Neuronal stem cell (in vitro differentiated cells): Measurements from ENCODE around the gene HLX.
A peak's percentile ranks its signal among the peaks of the same experiment; 100 is the strongest.

Experiments
- DNase-seq: peaks from one replicate; pipeline ENCODE4 v3.0.0-alpha.2; 2013; ENCODE audit warnings: low spot score
- H2AFZ ChIP-seq: one replicate; pipeline ENCODE4 v1.6.1; 2013; ENCODE audit warnings: mild to moderate bottlenecking, low read length, inconsistent platforms
- H2AK5ac ChIP-seq: 2 replicates; pipeline ENCODE4 v1.6.1; 2013; ENCODE audit warnings: low read depth, mild to moderate bottlenecking, inconsistent platforms, low read length, moderate library complexity, mixed read lengths
- H2BK120ac ChIP-seq: 2 replicates; pipeline ENCODE4 v1.6.1; 2013; ENCODE audit warnings: low read depth, mild to moderate bottlenecking, inconsistent platforms, low read length, moderate library complexity, mixed read lengths
- H2BK12ac ChIP-seq: one replicate; pipeline ENCODE4 v1.6.1; 2013; ENCODE audit warnings: low read length, inconsistent platforms
- H2BK15ac ChIP-seq: 2 replicates; pipeline ENCODE4 v1.6.1; 2013; ENCODE audit warnings: mild to moderate bottlenecking, low read length, inconsistent platforms, mixed read lengths
- H2BK5ac ChIP-seq: one replicate; pipeline ENCODE4 v1.6.1; 2013; ENCODE audit warnings: inconsistent platforms, mild to moderate bottlenecking, low read length, moderate library complexity
- H3K14ac ChIP-seq: one replicate; pipeline ENCODE4 v1.6.1; 2013; ENCODE audit warnings: low read length, inconsistent platforms
- H3K18ac ChIP-seq: 2 replicates; pipeline ENCODE4 v1.6.1; 2013; ENCODE audit warnings: low read length, inconsistent platforms
- H3K23ac ChIP-seq: 2 replicates; pipeline ENCODE4 v1.6.1; 2013; ENCODE audit warnings: low read depth, mild to moderate bottlenecking, mixed read lengths, low read length, inconsistent platforms; ENCODE audit not compliant: poor library complexity
- H3K27ac ChIP-seq: replicated peaks from 3 replicates; pipeline ENCODE4 v1.5.1; 2013; ENCODE audit warnings: low read length, inconsistent platforms
- H3K27me3 ChIP-seq, 3 experiments: 2 replicates each; pipeline ENCODE4 v1.6.1; 2013; ENCODE audit warnings: low read length in 3 of 3, mild to moderate bottlenecking in 2 of 3, inconsistent platforms in 1 of 3, low read depth in 1 of 3, mixed read lengths in 1 of 3, moderate library complexity in 1 of 3; ENCODE audit not compliant: control insufficient read depth in 3 of 3, insufficient read depth in 3 of 3
- H3K36me3 ChIP-seq, 2 donors: replicated peaks in 1 of 2; 2 replicates each; pipeline ENCODE4 v1.6.1; 2013; ENCODE audit warnings: low read length in 2 of 2; ENCODE audit not compliant: control insufficient read depth in 2 of 2, insufficient read depth in 2 of 2
- H3K4ac ChIP-seq: 2 replicates; pipeline ENCODE4 v1.6.1; 2013; ENCODE audit warnings: inconsistent platforms, mild to moderate bottlenecking, low read length, moderate library complexity
- H3K4me1 ChIP-seq, 2 donors: 1 replicate in 1 of 2; 2 replicates in 1 of 2; pipeline ENCODE4 v1.6.1; 2013; ENCODE audit warnings: low read length in 2 of 2, low read depth in 1 of 2; ENCODE audit not compliant: control insufficient read depth in 2 of 2, insufficient read depth in 1 of 2
- H3K4me2 ChIP-seq: one replicate; pipeline ENCODE4 v1.6.1; 2013; ENCODE audit warnings: mild to moderate bottlenecking, low read length, inconsistent platforms; ENCODE audit not compliant: insufficient read depth, poor library complexity, severe bottlenecking
- H3K4me3 ChIP-seq, 2 donors: 2 replicates each; pipeline ENCODE4 v1.5.1; 2013; ENCODE audit warnings: low read length in 2 of 2, mild to moderate bottlenecking in 2 of 2, inconsistent platforms in 1 of 2, moderate library complexity in 1 of 2
- H3K79me1 ChIP-seq: one replicate; pipeline ENCODE4 v1.6.1; 2013; ENCODE audit warnings: low read depth, mild to moderate bottlenecking, inconsistent platforms, low read length, moderate library complexity
- H3K9ac ChIP-seq: one replicate; pipeline ENCODE4 v1.6.1; 2013; ENCODE audit warnings: mild to moderate bottlenecking, low read depth, low read length, inconsistent platforms; ENCODE audit not compliant: poor library complexity
- H3K9me3 ChIP-seq, 2 donors: replicated peaks in 1 of 2; 2 replicates each; pipeline versions ENCODE3 to v1.6.1; 2013; ENCODE audit warnings: low read length in 2 of 2, mild to moderate bottlenecking in 2 of 2, inconsistent platforms in 1 of 2, low read depth in 1 of 2, mixed read lengths in 1 of 2, moderate library complexity in 1 of 2; ENCODE audit not compliant: control insufficient read depth in 2 of 2, insufficient read depth in 1 of 2
- H4K8ac ChIP-seq: one replicate; pipeline ENCODE4 v1.6.1; 2013; ENCODE audit warnings: low read depth, mild to moderate bottlenecking, inconsistent platforms, low read length, moderate library complexity
- H4K91ac ChIP-seq: one replicate; pipeline ENCODE4 v1.6.1; 2013; ENCODE audit warnings: low read length, low read depth, mild to moderate bottlenecking, inconsistent platforms; ENCODE audit not compliant: poor library complexity
- WGBS, 2 donors: extraction: QIAGEN DNeasy Blood & Tissue Kit; methylation state at CpG; one replicate each; pipeline ENCODE4 v1.1.7; 2013; ENCODE audit warnings: missing lambda C conversion rate in 2 of 2, mixed read lengths in 1 of 2; ENCODE audit not compliant: insufficient read length in 2 of 2, insufficient replicate concordance in 1 of 2; ENCODE audit errors: extremely low coverage in 2 of 2; 5-methylcytosine and 5-hydroxymethylcytosine counted together

HLX gene

GRCh38 chr1:220876511-220877376 is 2.5 kb upstream of the HLX start:
- Histone ChIP-seq H3K4me2 (peak overlapping the region; percentile 89), H2BK12ac (no peak overlapping the region), H3K9ac (no peak overlapping the region), H3K14ac (no peak overlapping the region), H3K79me1 (no peaks in the 10 kb centered on the region), H3K27me3 (peaks cover 37 to 81% (median 71%) of the 10 kb centered on the region in 3 experiments), H2AK5ac (no peak overlapping the region), H4K91ac (no peak overlapping the region), H3K36me3 (no peaks in the 10 kb centered on the region), H3K18ac (peak overlapping the region; percentile 86), H4K8ac (no peak overlapping the region), H3K27ac (no peak overlapping the region), H3K23ac (no peak overlapping the region), H3K4ac (no peak overlapping the region), H2BK15ac (no peak overlapping the region), H2AFZ (peak overlapping the region; percentile 92), H3K4me3 (peak overlapping the region; percentile 16 to 22), H2BK120ac (no peak overlapping the region), H3K4me1 (peaks cover 4 to 8% of the 10 kb centered on the region in 2 donors), H3K9me3 (peaks cover 0 to 3% of the 10 kb centered on the region in 2 donors), H2BK5ac (no peak overlapping the region)
- DNase-seq, result no peak
- no CpG with 5 or more reads among the region's 54 CpGs for WGBS, 2 donors

- Histone ChIP-seq H3K14ac (no peak overlapping the region), H3K4me1 (peaks cover 4 to 8% of the 10 kb centered on the region in 2 donors), H3K23ac (no peak overlapping the region), H3K4me3 (peak overlapping the region; percentile 16 to 22), H3K79me1 (no peaks in the 10 kb centered on the region), H2BK120ac (no peak overlapping the region), H4K91ac (no peak overlapping the region), H2BK5ac (no peak overlapping the region), H2BK12ac (no peak overlapping the region), H2AK5ac (no peak overlapping the region), H2BK15ac (no peak overlapping the region), H4K8ac (no peak overlapping the region), H3K4ac (no peak overlapping the region), H3K27ac (no peak overlapping the region), H3K4me2 (peak overlapping the region; percentile 89), H3K36me3 (no peaks in the 10 kb centered on the region), H3K18ac (peak overlapping the region; percentile 86), H3K27me3 (peaks cover 45 to 87% (median 79%) of the 10 kb centered on the region in 3 experiments), H2AFZ (peak overlapping the region; percentile 92), H3K9me3 (peaks cover 0 to 3% of the 10 kb centered on the region in 2 donors), H3K9ac (no peak overlapping the region)
- DNase-seq, result no peak
- no CpG with 5 or more reads among the region's 26 CpGs for WGBS, 2 donors
Observed at GRCh38 chr1:220877377-220878095, 1.7 kb upstream of the HLX start.

- H3K23ac ChIP-seq, result peak overlapping the region; percentile 74
- peak overlapping the region; percentile 94 for H3K4me2 ChIP-seq
- peak overlapping the region; percentile 9 for H3K18ac ChIP-seq
- peaks cover 4 to 8% of the 10 kb centered on the region in 2 donors for H3K4me1 ChIP-seq
- H3K9me3 ChIP-seq, result peaks cover 0 to 3% of the 10 kb centered on the region in 2 donors
- no peak overlapping the region for H2AK5ac ChIP-seq
- no peak overlapping the region for H2BK5ac ChIP-seq
- no peak for DNase-seq
- H3K14ac ChIP-seq, result no peak overlapping the region
- H3K4ac ChIP-seq, result no peak overlapping the region
- no peak overlapping the region for H2BK15ac ChIP-seq
- H4K8ac ChIP-seq, result no peak overlapping the region
- H3K4me3 ChIP-seq, result peak overlapping the region in 1 of 2 donors; percentile 57
- no CpG with 5 or more reads among the region's 42 CpGs for WGBS, 2 donors
- no peak overlapping the region for H2BK120ac ChIP-seq
- H2AFZ ChIP-seq, result peak overlapping the region; percentile 96
- no peaks in the 10 kb centered on the region for H3K79me1 ChIP-seq
- H3K27ac ChIP-seq, result no peak overlapping the region
- peaks cover 54 to 96% (median 88%) of the 10 kb centered on the region in 3 experiments for H3K27me3 ChIP-seq
- H4K91ac ChIP-seq, result no peak overlapping the region
- no peak overlapping the region for H3K9ac ChIP-seq
- H3K36me3 ChIP-seq, result no peaks in the 10 kb centered on the region
- H2BK12ac ChIP-seq, result no peak overlapping the region
Observed at GRCh38 chr1:220878191-220879075, 810 bp upstream of the HLX start.
